Skeletal muscle cell (primary cell): ENCODE results near the gene ITPR2.
"Not testable (repeated sequence)": the region's sequence is repeated elsewhere in the genome, so short reads cannot be mapped to it uniquely, and the experiment has no call there.

Experiments
- DNase-seq: peaks from one replicate; pipeline ENCODE4 v3.0.0-alpha.2; 2010; ENCODE audit warnings: low read depth
- H3K4me3 ChIP-seq: 2 replicates; pipeline ENCODE4 v1.5.1; 2011; ENCODE audit warnings: low read depth, mild to moderate bottlenecking, control low read depth, low read length, moderate library complexity

The ITPR2 gene

GRCh38 chr12:26651566-26652188 lies 181.3 kb downstream of the ITPR2 start:
- H3K4me3 ChIP-seq, result no peak overlapping the region
- DNase-seq, result no peak

GRCh38 chr12:26651036-26651435 lies 182.0 kb downstream of the ITPR2 start:
- H3K4me3 ChIP-seq, result no peak overlapping the region
- DNase-seq, result no peak

GRCh38 chr12:26648999-26649398 lies 184.0 kb downstream of the ITPR2 start:
- no peak for DNase-seq
- no peak overlapping the region for H3K4me3 ChIP-seq

- peak; percentile 60 for DNase-seq
- H3K4me3 ChIP-seq, result no peak overlapping the region
Observed at GRCh38 chr12:26648584-26648983, 184.4 kb downstream of the ITPR2 start.

- DNase-seq, result no peak
- H3K4me3 ChIP-seq, result no peak overlapping the region
Observed at GRCh38 chr12:26648066-26648465, 184.9 kb downstream of the ITPR2 start.

GRCh38 chr12:26647088-26647487 lies 185.9 kb downstream of the ITPR2 start:
- no peak for DNase-seq
- H3K4me3 ChIP-seq, result no peak overlapping the region

GRCh38 chr12:26646571-26646970 lies 186.4 kb downstream of the ITPR2 start:
- no peak for DNase-seq

GRCh38 chr12:26644376-26644775 lies 188.6 kb downstream of the ITPR2 start:
- not testable (repeated sequence) for DNase-seq

More at GRCh38 chr12:26646571-26646970, 186.4 kb downstream of the ITPR2 start:
- no peak overlapping the region for H3K4me3 ChIP-seq

GRCh38 chr12:26643532-26644315 lies 189.3 kb downstream of the ITPR2 start:
- no peak for DNase-seq
- H3K4me3 ChIP-seq, result no peak overlapping the region

More at GRCh38 chr12:26644376-26644775, 188.6 kb downstream of the ITPR2 start:
- not testable (repeated sequence) for H3K4me3 ChIP-seq

GRCh38 chr12:26642361-26642760 lies 190.6 kb downstream of the ITPR2 start:
- no peak for DNase-seq
- H3K4me3 ChIP-seq, result no peak overlapping the region

GRCh38 chr12:26636710-26637328 lies 196.2 kb downstream of the ITPR2 start:
- no peak overlapping the region for H3K4me3 ChIP-seq
- no peak for DNase-seq

GRCh38 chr12:26633591-26634210 lies 199.3 kb downstream of the ITPR2 start:
- H3K4me3 ChIP-seq, result no peak overlapping the region
- peak; percentile 69 for DNase-seq

- DNase-seq, result no peak
- H3K4me3 ChIP-seq, result no peak overlapping the region
Observed at GRCh38 chr12:26632756-26633155, 200.2 kb downstream of the ITPR2 start.

GRCh38 chr12:26631846-26632245 lies 201.1 kb downstream of the ITPR2 start:
- no peak overlapping the region for H3K4me3 ChIP-seq
- DNase-seq, result peak; percentile 27

- peak overlapping the region; percentile 13 for H3K4me3 ChIP-seq
- DNase-seq, result peak; percentile 57
Observed at GRCh38 chr12:26630546-26631027, 202.4 kb downstream of the ITPR2 start.

- no peak overlapping the region for H3K4me3 ChIP-seq
- DNase-seq, result no peak
Observed at GRCh38 chr12:26629864-26630263, 203.1 kb downstream of the ITPR2 start.

GRCh38 chr12:26628234-26628633 lies 204.8 kb downstream of the ITPR2 start:
- no peak overlapping the region for H3K4me3 ChIP-seq
- no peak for DNase-seq

- DNase-seq, result no peak
Observed at GRCh38 chr12:26627335-26627734, 205.7 kb downstream of the ITPR2 start.

GRCh38 chr12:26623136-26623535 lies 209.9 kb downstream of the ITPR2 start:
- DNase-seq, result no peak
- H3K4me3 ChIP-seq, result no peak overlapping the region

More at GRCh38 chr12:26627335-26627734, 205.7 kb downstream of the ITPR2 start:
- no peak overlapping the region for H3K4me3 ChIP-seq

- no peak for DNase-seq
- H3K4me3 ChIP-seq, result no peak overlapping the region
Observed at GRCh38 chr12:26622601-26623000, 210.4 kb downstream of the ITPR2 start.
